Caco-2 (cell line): Measurements from ENCODE around the gene SLC25A26. TPM values are rescaled to one million over a fixed set of nuclear protein-coding genes. Genes with fewer than 3 reads are reported as not detected.

Experiments used
- BruUV-seq: library from RNA; stranded (reverse); fragments of 400-500 nt; replicated peaks from 2 replicates; lab custom pipeline; 2021; lab: Mats Ljungman, UMichigan
- CTCF ChIA-PET: fragments of 300-600 bp; sonication (Branson Sonifier 250); formaldehyde crosslinking; loops from one replicate; lab custom pipeline; 2022; ENCODE audit warnings: antibody characterized with exemption; lab: Charles Lee
- POLR2A ChIA-PET: fragments of 300-600 bp; sonication (Branson Sonifier 250); formaldehyde crosslinking; loops from one replicate; lab custom pipeline; 2022; ENCODE audit warnings: antibody characterized with exemption; lab: Charles Lee
- DNase-seq, 2 experiments: peaks; one replicate each; pipeline versions ENCODE4 v3.0.0 to v3.0.0-alpha.2; 2020 to 2022
- H3K27me3 ChIP-seq: replicated peaks from 2 replicates; pipeline ENCODE4 v1.6.0; 2011; ENCODE audit warnings: low read length; ENCODE audit not compliant: control insufficient read depth, insufficient read depth
- H3K36me3 ChIP-seq: 2 replicates; pipeline ENCODE4 v1.5.1; 2011; ENCODE audit warnings: low read length; ENCODE audit not compliant: control insufficient read depth, insufficient read depth
- H3K4me1 ChIP-seq: fragments of 250-450 bp; sonication (Bioruptor Pico); 2 replicates; pipeline ENCODE4 v1.5.1; 2020; ENCODE audit warnings: mild to moderate bottlenecking
- H3K4me3 ChIP-seq: 2 replicates; pipeline ENCODE4 v1.5.1; 2011; ENCODE audit warnings: low read depth, mild to moderate bottlenecking, control low read depth, low read length
- H3K9me3 ChIP-seq: fragments of 250-450 bp; sonication (Bioruptor Pico); 2 replicates; pipeline ENCODE4 v1.5.1; 2020; ENCODE audit warnings: mild to moderate bottlenecking, moderate library complexity
- H3K27ac Mint-ChIP-seq: one replicate; pipeline ENCODE4 v1.8.0; 2022; ENCODE audit warnings: mixed read lengths; ENCODE audit not compliant: unreplicated experiment
- H3K27me3 Mint-ChIP-seq: one replicate; pipeline ENCODE4 v1.8.0; 2022; ENCODE audit warnings: mixed read lengths; ENCODE audit not compliant: insufficient read depth, unreplicated experiment
- H3K36me3 Mint-ChIP-seq: one replicate; pipeline ENCODE4 v1.8.0; 2022; ENCODE audit warnings: mild to moderate bottlenecking, mixed read lengths; ENCODE audit not compliant: insufficient read depth, unreplicated experiment
- H3K4me1 Mint-ChIP-seq: one replicate; pipeline ENCODE4 v1.8.0; 2022; ENCODE audit warnings: low read depth, mixed read lengths; ENCODE audit not compliant: unreplicated experiment
- H3K4me3 Mint-ChIP-seq: one replicate; pipeline ENCODE4 v1.8.0; 2022; ENCODE audit warnings: mild to moderate bottlenecking, moderate library complexity, mixed read lengths; ENCODE audit not compliant: unreplicated experiment
- H3K9me3 Mint-ChIP-seq: one replicate; pipeline ENCODE4 v1.8.0; 2022; ENCODE audit warnings: mixed read lengths; ENCODE audit not compliant: unreplicated experiment
- intact Hi-C: fragments of 100-400 bp; cut with micrococcal nuclease; formaldehyde crosslinking; loops from one replicate; pipeline ENCODE4 v1.10.0; 2022; ENCODE audit not compliant: unreplicated experiment
- total RNA-seq: library from RNA; stranded (reverse); gene quantifications from 2 replicates; pipeline ENCODE4 v1.2.3, GENCODE V29; 2022
- TF ChIP-seq, protein P1 (sequence below), 2 experiments: fragments of 200-600 bp in 1 of 2; IDR thresholded peaks; 1 replicate in 1 of 2; 2 replicates in 1 of 2; pipeline versions ENCODE4 v1.5.1 to v1.8.0; 2011 to 2022; ENCODE audit warnings: antibody characterized with exemption in 1 of 2, control low read depth in 1 of 2, inconsistent platforms in 1 of 2, low read depth in 1 of 2, low read length in 1 of 2, mild to moderate bottlenecking in 1 of 2, moderate library complexity in 1 of 2; ENCODE audit not compliant: insufficient read depth in 1 of 2, severe bottlenecking in 1 of 2, unreplicated experiment in 1 of 2

SLC25A26 gene
- total RNA-seq, 1 experiment from 2014 or later = 25.4 TPM

DNA sequence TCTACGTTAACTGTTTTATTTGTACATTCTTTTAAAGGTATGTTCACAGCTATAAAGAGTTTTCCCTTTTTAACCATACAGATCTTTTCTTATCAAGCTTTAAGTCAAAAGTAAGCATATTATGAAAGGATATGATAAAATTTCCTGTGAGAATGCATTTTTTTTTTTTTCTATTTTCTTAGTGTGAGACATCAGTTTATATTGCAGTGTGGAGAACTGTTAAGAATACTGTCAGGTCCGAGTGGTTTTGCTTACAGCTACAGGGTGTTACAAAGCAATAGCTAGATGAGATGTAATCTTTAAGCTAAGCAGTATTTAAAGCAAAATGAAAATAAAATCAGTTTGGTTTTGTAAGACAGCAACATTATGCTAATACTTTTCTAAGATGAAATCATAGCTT is 133.2 kb downstream of the SLC25A26 start:
- H3K4me3 ChIP-seq = no peak overlapping the region
- no peaks in the 10 kb centered on the region for H3K9me3 ChIP-seq
- Mint-ChIP-seq H3K36me3 (no peaks in the 10 kb centered on the region), H3K9me3 (no peaks in the 10 kb centered on the region), H3K4me1 (peaks cover 6% of the 10 kb centered on the region), H3K27me3 (no peaks in the 10 kb centered on the region), H3K4me3 (no peak overlapping the region), H3K27ac (no peak overlapping the region)
- TF ChIP-seq, protein P1, sequence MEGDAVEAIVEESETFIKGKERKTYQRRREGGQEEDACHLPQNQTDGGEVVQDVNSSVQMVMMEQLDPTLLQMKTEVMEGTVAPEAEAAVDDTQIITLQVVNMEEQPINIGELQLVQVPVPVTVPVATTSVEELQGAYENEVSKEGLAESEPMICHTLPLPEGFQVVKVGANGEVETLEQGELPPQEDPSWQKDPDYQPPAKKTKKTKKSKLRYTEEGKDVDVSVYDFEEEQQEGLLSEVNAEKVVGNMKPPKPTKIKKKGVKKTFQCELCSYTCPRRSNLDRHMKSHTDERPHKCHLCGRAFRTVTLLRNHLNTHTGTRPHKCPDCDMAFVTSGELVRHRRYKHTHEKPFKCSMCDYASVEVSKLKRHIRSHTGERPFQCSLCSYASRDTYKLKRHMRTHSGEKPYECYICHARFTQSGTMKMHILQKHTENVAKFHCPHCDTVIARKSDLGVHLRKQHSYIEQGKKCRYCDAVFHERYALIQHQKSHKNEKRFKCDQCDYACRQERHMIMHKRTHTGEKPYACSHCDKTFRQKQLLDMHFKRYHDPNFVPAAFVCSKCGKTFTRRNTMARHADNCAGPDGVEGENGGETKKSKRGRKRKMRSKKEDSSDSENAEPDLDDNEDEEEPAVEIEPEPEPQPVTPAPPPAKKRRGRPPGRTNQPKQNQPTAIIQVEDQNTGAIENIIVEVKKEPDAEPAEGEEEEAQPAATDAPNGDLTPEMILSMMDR (IDR thresholded peaks at IDR 0.05; ENCODE audit: insufficient read depth in 1 of 2, low read depth in 1 of 2, low read length in 1 of 2, severe bottlenecking in 1 of 2, unreplicated experiment in 1 of 2) = no peak
- no TSS peak for BruUV-seq
- POLR2A ChIA-PET = no interaction called here
- intact Hi-C loops = no loop called here
- no peak for DNase-seq
- no peaks in the 10 kb centered on the region for H3K36me3 ChIP-seq
- H3K4me1 ChIP-seq = peaks cover 15% of the 10 kb centered on the region; the same call in 1 of the 2 replicates
- CTCF ChIA-PET = interaction anchor here (0.9 kb wide), 1 partner anchor 18 kb away, joined by 3 read pairs; no protein-coding TSS in a partner anchor
- no peaks in the 10 kb centered on the region for H3K27me3 ChIP-seq

- Mint-ChIP-seq H3K4me1 (peaks cover 6% of the 10 kb centered on the region), H3K9me3 (no peaks in the 10 kb centered on the region), H3K4me3 (no peak overlapping the region), H3K36me3 (no peaks in the 10 kb centered on the region), H3K27ac (no peak overlapping the region), H3K27me3 (no peaks in the 10 kb centered on the region)
- TF ChIP-seq, protein P1 (IDR thresholded peaks at IDR 0.05; ENCODE audit: insufficient read depth in 1 of 2, low read depth in 1 of 2, low read length in 1 of 2, severe bottlenecking in 1 of 2, unreplicated experiment in 1 of 2) = no peak
- Histone ChIP-seq H3K36me3 (no peaks in the 10 kb centered on the region), H3K9me3 (no peaks in the 10 kb centered on the region), H3K4me3 (no peak overlapping the region), H3K27me3 (no peaks in the 10 kb centered on the region), H3K4me1 (peaks cover 15% of the 10 kb centered on the region; the same call in 1 of the 2 replicates)
- BruUV-seq = no TSS peak
- DNase-seq = no peak
- intact Hi-C loops = no loop called here
- CTCF ChIA-PET = no interaction called here
- POLR2A ChIA-PET = no interaction called here
Observed at GRCh38 chr3:66355394-66355793, 134.6 kb downstream of the SLC25A26 start.

DNA sequence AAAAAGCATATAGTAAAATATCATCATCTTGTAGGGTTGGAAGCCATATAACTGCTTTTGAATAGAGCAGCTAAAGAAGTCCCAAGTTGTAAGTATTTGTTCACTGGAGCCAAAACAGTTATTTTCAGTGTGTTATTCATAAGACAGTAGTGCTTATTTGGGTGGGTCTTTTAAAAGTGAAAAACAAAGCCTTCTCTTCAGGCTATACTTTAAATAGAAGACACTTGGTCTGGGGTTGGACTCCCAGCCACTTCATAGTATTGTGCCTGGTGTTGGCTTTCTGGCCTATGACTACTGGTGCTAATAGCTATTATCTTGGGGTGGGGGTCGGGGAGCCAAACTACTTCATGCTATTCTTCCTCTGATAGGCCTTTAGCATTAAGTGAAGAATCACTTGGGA is 135.2 kb downstream of the SLC25A26 start:
- no peaks in the 10 kb centered on the region for H3K27me3 Mint-ChIP-seq
- H3K9me3 ChIP-seq = no peaks in the 10 kb centered on the region
- no peaks in the 10 kb centered on the region for H3K9me3 Mint-ChIP-seq
- CTCF ChIA-PET = no interaction called here
- peaks cover 6% of the 10 kb centered on the region for H3K4me1 Mint-ChIP-seq
- DNase-seq = no peak
- no peaks in the 10 kb centered on the region for H3K27me3 ChIP-seq
- TF ChIP-seq, protein P1 (IDR thresholded peaks at IDR 0.05; ENCODE audit: insufficient read depth in 1 of 2, low read depth in 1 of 2, low read length in 1 of 2, severe bottlenecking in 1 of 2, unreplicated experiment in 1 of 2) = no peak
- peaks cover 15% of the 10 kb centered on the region; the same call in 1 of the 2 replicates for H3K4me1 ChIP-seq
- no TSS peak for BruUV-seq
- no peak overlapping the region for H3K4me3 ChIP-seq
- intact Hi-C loops = no loop called here
- POLR2A ChIA-PET = no interaction called here
- no peak overlapping the region for H3K4me3 Mint-ChIP-seq
- no peaks in the 10 kb centered on the region for H3K36me3 Mint-ChIP-seq
- H3K27ac Mint-ChIP-seq = no peak overlapping the region
- H3K36me3 ChIP-seq = no peaks in the 10 kb centered on the region
